BJ (cell line): ENCODE results near the gene RERGL. TPM values are rescaled to one million over a fixed set of nuclear protein-coding genes. Genes with fewer than 3 reads are reported as not detected.
"Not testable (repeated sequence)": the region's sequence is repeated elsewhere in the genome, so short reads cannot be mapped to it uniquely, and the experiment has no call there.

Experiments used
- CTCF ChIA-PET: fragments of 350-600 bp; formaldehyde crosslinking; extraction: SDS; loops from one replicate; lab custom pipeline; 2021; ENCODE audit warnings: antibody characterized with exemption, inconsistent platforms; lab: Yijun Ruan, JAX
- POLR2A ChIA-PET: fragments of 300-600 bp; sonication (Branson Sonifier 250); formaldehyde crosslinking; extraction: SDS; loops from one replicate; lab custom pipeline; 2021; ENCODE audit warnings: antibody characterized with exemption; lab: Charles Lee
- DNase-seq: peaks from one replicate; pipeline ENCODE4 v3.0.0-alpha.2; 2011; ENCODE audit warnings: low read depth
- H3K27me3 ChIP-seq: 2 replicates; pipeline ENCODE4 v1.6.0; 2011; ENCODE audit warnings: low read length; ENCODE audit not compliant: control insufficient read depth, insufficient read depth
- H3K36me3 ChIP-seq: 2 replicates; pipeline ENCODE4 v1.5.1; 2011; ENCODE audit warnings: low read length; ENCODE audit not compliant: control insufficient read depth, insufficient read depth
- H3K4me3 ChIP-seq: 2 replicates; pipeline ENCODE4 v1.5.1; 2011; ENCODE audit warnings: low read depth, mild to moderate bottlenecking, control low read depth, low read length
- CTCF ChIP-seq: IDR thresholded peaks from 2 replicates; pipeline ENCODE4 v1.5.1; 2011; ENCODE audit warnings: low read depth, mild to moderate bottlenecking, control low read depth, inconsistent platforms, low read length, moderate library complexity; ENCODE audit not compliant: insufficient read depth
- polyA plus RNA-seq: library from polyadenylated mRNA; depleted of rRNA; stranded (reverse); fragments of >200 nt; gene quantifications from 2 replicates; pipeline ENCODE4 v1.2.3, GENCODE V29; 2011; rRNA removed

The RERGL gene
- polyA plus RNA-seq, 1 experiment: not detected

GRCh38 chr12:18045446-18045992 is 44.5 kb downstream of the RERGL start:
- TF ChIP-seq CTCF: no peak
- no peaks in the 10 kb centered on the region for H3K36me3 ChIP-seq
- DNase-seq: no peak
- H3K27me3 ChIP-seq: no peaks in the 10 kb centered on the region
- no peak overlapping the region for H3K4me3 ChIP-seq
- POLR2A ChIA-PET: no interaction called here
- CTCF ChIA-PET: no interaction called here

DNA sequence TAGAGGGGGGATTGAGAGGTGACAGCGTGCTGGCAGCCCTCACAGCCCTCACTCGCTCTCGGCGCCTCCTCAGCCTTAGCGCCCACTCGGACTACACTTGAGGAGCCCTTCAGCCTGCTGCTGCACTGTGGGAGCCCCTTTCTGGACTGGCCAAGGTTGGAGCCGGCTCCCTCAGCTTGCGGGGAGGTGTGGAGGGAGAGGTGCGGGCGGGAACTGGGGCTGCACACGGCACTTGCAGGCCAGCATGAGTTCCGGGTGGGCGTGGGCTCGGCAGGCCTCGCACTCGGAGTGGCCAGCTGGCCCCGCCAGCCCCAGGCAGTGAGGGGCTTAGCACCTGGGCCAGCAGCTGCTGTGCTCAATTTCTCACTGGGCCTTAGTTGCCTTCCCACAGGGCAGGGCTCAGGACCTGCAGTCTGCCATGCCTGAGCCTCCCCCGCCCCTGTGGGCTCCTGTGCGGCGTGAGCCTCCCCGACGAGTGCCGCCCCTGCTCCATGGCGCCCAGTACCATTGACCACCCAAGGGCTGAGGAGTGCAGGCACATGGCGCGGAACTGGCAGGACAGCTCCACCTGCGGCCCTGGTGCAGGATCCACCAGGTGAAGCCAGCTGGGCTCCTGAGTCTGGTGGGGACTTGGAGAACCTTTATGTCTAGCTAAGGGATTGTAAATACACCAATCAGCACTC is 49.8 kb downstream of the RERGL start:
- DNase-seq, CTCF ChIA-PET, H3K36me3 ChIP-seq, H3K27me3 ChIP-seq, H3K4me3 ChIP-seq, POLR2A ChIA-PET: not testable (repeated sequence)

Other genes with a start within 250 kb of the RERGL start
- not detected in 2 replicates for gene PIK3C2G, start 171.3 kb upstream of the RERGL start, polyA plus RNA-seq